Measurements from ENCODE around the gene BIN2.
"Not testable (repeated sequence)": the region's sequence is repeated elsewhere in the genome, so short reads cannot be mapped to it uniquely, and the experiment has no call there.

BIN2 gene

DNA sequence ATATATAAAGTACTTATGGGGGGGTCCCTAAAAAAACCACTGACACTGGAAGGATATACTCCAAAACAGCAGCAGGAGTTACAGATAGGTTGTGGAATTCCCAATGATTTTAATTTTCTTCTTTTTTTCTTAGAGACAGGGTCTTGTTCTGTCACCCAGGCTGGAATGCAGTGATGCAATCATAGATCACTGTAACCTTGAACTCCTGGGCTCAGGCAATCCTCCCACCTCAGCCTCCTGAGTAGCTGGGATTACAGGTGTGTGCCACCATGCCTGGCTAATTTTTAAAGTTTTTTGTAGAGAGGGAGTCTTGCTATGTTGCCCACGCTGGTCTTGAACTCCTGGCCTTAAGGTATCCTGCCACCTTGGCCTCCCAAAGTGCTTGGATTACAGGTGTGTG is 64.4 kb downstream of the BIN2 start:
- not testable (repeated sequence) for DNase-seq (ENCODE audit: low spot score)

- no peak for DNase-seq (ENCODE audit: low spot score)
Measured at GRCh38 chr12:51254536-51254935, 69.4 kb downstream of the BIN2 start.

GRCh38 chr12:51253276-51253675 is 70.7 kb downstream of the BIN2 start:
- no peak for DNase-seq (ENCODE audit: low spot score)

DNA sequence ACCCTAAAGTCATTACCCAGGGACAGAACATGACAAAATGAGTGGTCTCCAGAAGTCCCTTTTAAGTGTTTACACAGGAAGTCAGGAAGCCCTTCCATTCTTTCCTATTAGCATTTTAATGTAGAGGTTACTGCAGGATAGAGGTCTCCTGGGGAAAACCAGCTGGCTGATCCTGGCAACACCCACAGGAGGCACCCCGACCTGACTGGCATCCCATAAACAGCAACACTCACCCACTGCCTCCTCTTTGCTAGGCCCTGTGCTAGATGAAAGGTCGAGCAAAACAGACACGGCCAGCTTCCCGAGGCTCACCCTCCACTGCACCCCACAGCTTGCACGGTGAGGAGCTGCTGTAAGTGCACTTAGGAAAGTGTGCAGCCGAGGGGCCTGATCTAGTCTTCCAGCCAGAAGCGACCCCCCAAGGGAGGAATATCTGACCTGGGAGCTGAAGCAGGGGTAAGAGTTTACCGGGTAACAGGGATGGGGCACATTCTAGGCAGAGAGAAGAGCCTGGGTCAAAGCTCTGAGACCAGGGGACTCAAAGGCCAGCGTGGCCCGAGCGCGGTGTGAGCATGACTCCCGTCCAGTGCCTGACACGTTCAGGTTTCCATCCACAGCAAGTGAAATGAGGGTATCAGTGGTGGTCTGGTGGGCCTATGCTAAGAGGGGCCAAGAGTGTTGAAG is 76.3 kb downstream of the BIN2 start:
- no peak for DNase-seq (ENCODE audit: low spot score)

- peak; percentile 40 for DNase-seq (ENCODE audit: low spot score)
Measured at GRCh38 chr12:51246254-51246853, 77.6 kb downstream of the BIN2 start.

DNA sequence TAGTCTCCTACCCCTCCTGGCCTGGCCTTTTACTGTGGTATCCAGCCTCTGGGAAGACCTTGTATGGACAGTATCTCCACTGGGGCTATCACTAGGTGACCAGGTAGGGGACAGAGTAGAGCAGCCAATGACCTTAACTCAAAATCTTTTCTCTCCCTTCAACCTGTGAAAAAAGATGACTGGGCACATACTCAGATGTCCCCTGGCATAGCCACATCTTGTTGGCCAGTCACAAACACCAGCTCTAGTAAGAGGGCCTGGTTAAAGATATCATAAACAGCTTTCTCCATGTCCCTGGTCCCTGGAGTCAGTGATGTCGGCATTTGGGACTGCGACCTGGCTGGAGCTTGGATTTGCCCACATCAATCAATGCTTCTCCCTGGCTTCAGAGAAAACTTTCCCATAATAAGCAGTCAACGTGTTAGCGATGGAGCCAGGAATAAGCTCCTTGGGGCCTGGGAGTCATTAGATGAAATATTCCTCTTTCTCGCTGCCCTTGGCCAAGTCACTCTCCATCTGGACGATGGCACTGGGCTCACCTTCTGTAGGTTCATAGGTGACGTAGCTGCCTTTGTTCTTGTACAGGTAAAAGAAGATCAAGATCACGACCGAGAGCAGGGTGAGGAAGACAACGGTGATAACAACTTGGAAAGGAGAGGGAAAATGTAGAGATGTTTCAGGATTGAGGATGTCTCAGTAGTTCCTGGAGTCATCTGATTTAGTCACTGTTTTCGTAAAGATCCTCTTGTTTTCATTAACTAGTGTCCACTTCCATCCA is 78.3 kb downstream of the BIN2 start:
- no peak for DNase-seq (ENCODE audit: low spot score)

GRCh38 chr12:51244269-51244668 is 79.7 kb downstream of the BIN2 start:
- no peak for DNase-seq (ENCODE audit: low spot score)

GRCh38 chr12:51242876-51243275 is 81.1 kb downstream of the BIN2 start:
- no peak for DNase-seq (ENCODE audit: low spot score)

- DNase-seq (ENCODE audit: low spot score) = no peak
Measured at GRCh38 chr12:51242120-51242519, 81.9 kb downstream of the BIN2 start.

GRCh38 chr12:51240971-51241370 is 83.0 kb downstream of the BIN2 start:
- DNase-seq (ENCODE audit: low spot score) = no peak

GRCh38 chr12:51238510-51239334 is 85.3 kb downstream of the BIN2 start, which contains the start of gene DAZAP2:
DAZAP2 (plus strand) TSS chr12:51238826; CDS start chr12:51238908, 82 bp downstream.
- peak; percentile 95 for DNase-seq (ENCODE audit: low spot score)

DNA sequence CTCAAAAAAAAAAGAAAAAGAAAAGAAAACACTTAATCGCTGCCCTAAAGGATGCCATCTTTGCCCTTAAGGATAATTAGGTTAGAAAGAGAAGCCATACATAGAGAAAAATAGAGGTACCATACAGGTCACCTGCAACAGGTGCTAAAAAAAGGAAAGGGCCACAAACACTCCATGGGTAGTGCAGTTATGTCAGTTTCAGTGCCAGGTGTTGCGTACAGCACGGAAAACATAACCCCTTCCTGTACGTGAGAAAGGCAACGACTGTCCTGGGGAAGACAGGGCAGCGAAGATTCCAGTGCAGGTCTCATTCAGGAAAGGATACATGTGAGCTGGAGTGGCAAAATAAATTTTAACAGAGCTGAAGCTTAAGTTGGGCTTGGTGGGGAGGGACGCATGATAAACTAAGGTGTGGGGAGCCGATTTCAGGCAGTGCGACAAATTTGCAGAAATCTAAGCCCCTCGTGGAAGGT is 85.9 kb downstream of the BIN2 start:
- no peak for DNase-seq (ENCODE audit: low spot score)

DNA sequence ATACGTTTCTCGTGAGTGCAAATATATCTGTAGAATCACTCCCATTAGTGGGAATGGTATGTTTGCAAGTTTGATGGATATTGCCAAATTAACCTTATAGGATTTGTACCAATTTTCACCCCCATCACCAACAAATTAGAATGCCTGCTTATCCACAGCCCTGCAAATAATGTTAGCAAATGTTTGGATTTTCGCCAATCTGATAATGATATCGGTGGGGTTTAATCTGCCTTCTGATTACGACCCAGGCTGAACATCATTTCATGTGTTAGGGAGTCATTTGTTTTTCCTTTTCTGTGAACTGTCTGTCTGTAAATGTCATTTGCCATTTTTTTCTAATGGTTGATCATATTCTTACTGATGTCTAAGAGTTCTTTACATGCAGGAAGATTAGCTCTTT is 89.4 kb downstream of the BIN2 start:
- no peak for DNase-seq (ENCODE audit: low spot score)

- DNase-seq (ENCODE audit: low spot score) = no peak
Measured at GRCh38 chr12:51232642-51233041, 91.3 kb downstream of the BIN2 start.
